HUDEP-2 (cell line): Measurements from ENCODE around the gene KREMEN2.
"Not testable (repeated sequence)": the region's sequence is repeated elsewhere in the genome, so short reads cannot be mapped to it uniquely, and the experiment has no call there.

Experiments used
- DNase-seq, 76 experiments: peaks; one replicate each; lab custom pipeline; 2025; ENCODE audit not compliant: unreplicated experiment in 76 of 76; lab: John Stamatoyannopoulos, UW

The KREMEN2 gene

DNA sequence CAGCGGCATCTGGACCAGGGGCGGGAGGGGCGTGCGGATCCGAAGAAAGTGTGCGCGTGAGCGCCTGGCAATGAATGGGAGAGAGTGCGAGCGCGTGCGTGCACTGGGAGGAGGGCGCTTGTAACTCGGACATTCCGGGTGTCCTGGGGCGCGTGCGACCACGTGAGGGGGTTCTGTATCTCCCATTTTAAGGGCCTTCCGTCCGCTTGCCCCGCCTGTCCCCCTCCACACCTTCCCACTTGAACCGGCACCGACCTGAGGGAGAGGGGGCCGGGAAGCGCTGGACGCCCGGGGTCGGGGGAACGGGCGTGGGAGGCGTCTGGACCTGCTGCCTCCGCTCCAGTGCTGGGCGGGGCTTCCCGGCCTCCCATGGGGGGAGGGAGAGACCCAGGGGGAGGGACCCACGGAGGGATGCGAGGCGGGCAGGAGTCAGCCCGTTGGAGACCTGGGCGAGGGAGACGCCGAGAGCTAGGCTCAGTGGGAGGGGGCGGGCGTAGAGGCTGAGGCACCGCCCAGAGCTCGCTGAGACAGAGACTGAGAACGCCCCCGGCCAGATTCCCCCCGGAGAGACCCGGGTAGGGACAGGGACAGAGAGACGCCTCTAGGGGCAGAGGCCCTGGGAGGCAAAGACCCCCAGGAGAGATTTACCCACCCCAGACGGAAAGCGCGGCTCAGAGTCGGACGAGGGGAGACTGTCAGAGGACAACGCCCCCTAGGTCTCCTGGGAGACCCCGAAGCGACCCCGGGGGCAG, at the start of gene KREMEN2:
TSS of gene KREMEN2 (plus strand) at position 553 of the 752 bp plus-strand sequence. CDS start 246 bp downstream, outside the sequence.
- DNase-seq: peak in 7 of 76 experiments; percentile 4 to 66 (median 22)

DNA sequence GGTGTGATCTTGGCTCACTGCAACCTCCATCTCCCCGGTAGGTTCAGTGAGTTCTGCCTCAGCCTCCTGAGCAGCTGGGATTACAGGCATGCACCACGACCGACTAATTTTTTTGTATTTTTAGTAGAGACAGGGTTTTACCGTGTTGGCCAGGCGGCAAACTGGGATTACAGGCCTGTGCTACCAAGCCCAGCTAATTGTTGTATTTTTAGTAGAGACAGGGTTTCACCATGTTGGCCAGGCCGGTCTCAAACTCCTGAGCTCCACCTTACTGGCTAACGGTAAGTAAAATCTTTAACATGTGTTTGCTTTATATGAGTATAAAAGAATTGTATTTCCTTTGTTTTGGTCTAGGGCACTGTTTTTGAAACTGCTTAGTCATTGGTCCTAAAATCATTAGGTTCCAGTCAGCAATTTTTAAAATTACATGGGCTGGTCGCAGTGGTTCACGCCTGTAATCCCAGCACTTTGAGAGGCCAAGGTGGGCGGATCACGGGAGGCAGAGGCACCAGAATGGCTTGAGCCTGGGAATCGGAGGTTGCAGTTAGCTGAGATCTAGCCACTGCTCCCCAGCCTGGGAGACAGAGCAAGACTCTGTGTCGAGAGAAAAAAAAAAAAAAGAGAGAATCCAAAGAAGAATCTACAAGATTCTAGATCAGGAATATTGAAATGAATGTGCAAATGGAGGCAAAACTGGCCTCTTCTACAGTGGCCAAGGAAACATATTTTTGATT, 48.7 kb upstream of the KREMEN2 start:
- DNase-seq: no peak

GRCh38 chr16:2919511-2920255, 44.4 kb upstream of the KREMEN2 start:
- peak in 37 of 76 experiments; percentile 2 to 52 (median 21) for DNase-seq

DNA sequence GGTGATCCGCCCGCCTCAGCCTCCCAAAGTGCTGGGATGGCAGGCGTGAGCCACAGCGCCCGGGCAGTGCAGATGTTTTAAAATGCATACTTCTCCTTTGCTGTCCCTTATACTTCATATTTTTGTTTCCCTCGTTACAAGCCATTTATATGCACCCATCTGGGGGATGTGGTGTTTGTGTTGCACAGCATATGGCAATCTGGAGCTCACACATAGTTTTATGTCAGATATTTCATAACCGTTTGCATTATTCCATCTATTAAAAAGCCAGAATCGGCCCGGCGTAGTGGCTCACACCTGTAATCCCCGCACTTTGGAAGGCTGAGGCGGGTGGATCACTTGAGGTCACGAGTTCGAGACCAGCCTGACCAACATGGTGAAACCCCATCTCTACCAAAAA, 40.6 kb upstream of the KREMEN2 start:
- no peak for DNase-seq

- no peak for DNase-seq
Observed at GRCh38 chr16:2924901-2925755, 38.9 kb upstream of the KREMEN2 start.

GRCh38 chr16:2925951-2926649, 38.0 kb upstream of the KREMEN2 start:
- no peak for DNase-seq

- no peak for DNase-seq
Observed at GRCh38 chr16:2926650-2926999, 37.5 kb upstream of the KREMEN2 start.

GRCh38 chr16:2927010-2927646, 36.9 kb upstream of the KREMEN2 start:
- DNase-seq: peak in 73 of 76 experiments; percentile 13 to 89 (median 74)

GRCh38 chr16:2928151-2928550, 35.9 kb upstream of the KREMEN2 start:
- not testable (repeated sequence) for DNase-seq

DNA sequence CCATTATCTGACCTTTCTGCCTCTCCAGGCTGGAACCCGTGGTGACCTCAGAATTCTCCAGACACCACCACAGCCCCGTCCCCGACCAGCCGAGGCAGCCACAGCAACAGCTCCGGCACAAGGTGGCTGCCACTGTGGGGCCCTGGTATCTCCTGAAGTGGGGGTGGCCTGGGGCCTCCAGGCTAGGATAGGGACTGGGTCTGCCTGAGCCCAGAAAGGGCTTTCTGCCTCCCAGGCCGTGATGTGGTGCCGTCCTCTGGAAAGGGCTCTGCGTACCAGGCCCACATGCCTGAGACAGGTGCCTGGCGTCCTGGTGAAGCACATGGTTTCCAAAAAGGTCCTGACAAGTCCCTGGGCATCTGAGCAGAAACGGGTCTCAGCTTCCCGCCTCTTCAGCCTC, 35.3 kb upstream of the KREMEN2 start:
- DNase-seq: no peak

DNA sequence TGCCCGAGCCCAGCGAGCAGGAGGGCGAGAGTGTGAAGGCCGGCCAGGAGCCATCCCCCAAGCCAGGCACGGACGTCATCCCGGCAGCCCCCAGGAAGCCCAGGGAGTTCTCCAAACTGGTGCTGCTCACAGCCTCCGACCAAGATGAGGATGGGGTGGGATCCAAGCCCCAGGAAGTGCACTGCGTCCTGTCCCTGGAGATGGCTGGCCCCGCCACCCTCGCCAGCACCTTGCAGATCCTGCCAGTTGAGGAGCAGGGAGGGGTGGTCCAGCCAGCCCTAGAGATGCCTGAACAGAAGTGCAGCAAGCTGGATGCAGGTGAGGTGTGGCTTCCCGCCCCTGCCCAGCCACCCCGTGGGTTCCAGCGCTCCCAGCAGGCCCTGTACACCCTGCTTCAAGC, 34.4 kb upstream of the KREMEN2 start:
- no peak for DNase-seq

DNA sequence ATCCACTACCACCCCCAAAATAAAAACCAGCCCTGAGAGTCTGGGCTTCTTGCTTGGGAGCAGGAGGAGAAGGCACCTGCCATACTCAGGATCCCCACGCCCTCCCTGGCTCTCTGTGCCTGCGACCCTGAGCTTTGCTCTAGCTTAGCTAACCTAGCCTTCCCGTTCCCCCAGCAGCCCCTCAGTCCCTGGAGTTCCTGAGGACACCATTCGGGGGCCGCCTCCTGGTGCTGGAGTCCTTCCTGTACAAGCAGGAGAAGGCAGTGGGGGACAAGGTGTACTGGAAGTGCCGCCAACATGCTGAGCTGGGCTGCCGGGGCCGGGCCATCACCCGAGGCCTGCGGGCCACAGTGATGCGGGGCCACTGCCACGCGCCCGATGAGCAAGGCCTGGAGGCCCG, 33.8 kb upstream of the KREMEN2 start:
- DNase-seq: no peak

GRCh38 chr16:2931231-2931914, 32.7 kb upstream of the KREMEN2 start:
- not testable (repeated sequence) for DNase-seq

DNA sequence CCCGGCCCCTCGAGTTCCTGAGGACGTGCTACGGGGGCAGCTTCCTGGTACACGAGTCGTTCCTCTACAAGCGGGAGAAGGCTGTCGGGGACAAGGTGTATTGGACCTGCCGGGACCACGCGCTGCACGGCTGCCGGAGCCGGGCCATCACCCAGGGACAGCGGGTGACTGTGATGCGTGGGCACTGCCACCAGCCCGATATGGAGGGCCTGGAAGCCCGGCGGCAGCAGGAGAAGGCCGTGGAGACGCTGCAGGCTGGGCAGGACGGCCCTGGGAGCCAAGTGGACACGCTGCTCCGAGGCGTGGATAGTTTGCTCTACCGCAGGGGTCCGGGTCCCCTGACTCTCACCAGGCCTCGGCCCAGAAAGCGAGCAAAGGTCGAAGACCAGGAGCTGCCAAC, 30.9 kb upstream of the KREMEN2 start:
- DNase-seq: no peak

- no peak for DNase-seq
Observed at GRCh38 chr16:2933701-2934100, 30.4 kb upstream of the KREMEN2 start.

DNA sequence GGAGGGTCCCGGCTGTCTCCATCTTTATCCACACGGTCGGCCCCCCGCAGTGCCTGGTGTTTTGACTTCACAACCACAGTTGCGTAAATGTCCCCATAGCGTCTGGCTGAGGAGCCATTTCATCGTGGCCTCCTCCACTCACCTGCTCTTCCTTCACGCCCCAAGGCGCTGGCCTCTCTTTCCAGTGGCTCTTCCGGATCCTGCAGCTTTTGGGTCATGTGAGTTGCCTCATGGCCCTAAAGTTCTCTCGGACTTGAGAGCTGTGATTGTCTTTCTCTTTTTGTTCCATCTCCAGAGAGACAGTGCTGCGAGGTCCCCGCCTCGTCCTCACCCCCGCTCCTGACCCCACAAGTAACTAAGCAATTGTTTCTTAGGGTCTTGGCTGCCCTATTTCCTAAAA, 29.6 kb upstream of the KREMEN2 start:
- DNase-seq: no peak

DNA sequence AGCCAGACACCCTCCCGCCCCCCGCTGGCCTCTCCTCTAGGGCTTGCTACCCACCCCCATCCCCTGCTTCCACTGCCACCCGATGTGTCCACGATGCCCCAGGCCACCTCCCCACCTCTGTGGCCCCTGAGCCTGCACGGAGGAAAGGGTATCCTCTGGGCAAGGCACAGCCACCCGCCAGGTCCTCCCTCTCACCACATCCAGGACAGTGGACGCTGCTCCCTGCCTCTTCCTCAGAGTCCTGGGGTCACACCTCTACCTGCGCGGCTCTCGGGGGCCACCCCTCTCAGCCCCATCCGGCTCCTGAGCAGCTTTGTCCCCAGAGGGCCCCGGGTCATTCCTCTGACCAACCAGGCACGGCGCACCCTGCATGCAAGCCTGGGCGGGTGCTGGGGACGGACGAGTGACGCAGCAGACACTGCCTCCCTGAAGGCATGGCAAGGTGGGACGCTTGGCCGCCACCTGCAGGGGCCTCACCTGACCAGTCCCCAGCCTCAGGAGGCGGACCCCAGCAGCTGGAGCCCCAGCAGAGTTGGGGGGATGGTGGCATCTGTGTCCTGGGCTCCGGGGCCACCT, 27.6 kb upstream of the KREMEN2 start:
- DNase-seq: no peak

GRCh38 chr16:2937170-2937569, 26.9 kb upstream of the KREMEN2 start:
- no peak for DNase-seq

GRCh38 chr16:2938206-2938605, 25.9 kb upstream of the KREMEN2 start:
- no peak for DNase-seq
